H9 (cell line): Measurements from ENCODE around the gene CWC15. TPM values are rescaled to one million over a fixed set of nuclear protein-coding genes. Genes with fewer than 3 reads are reported as not detected.

Experiments used
- DNase-seq: peaks from one replicate; pipeline ENCODE4 v3.0.0-alpha.2; 2017
- H2AFZ ChIP-seq: one replicate; pipeline ENCODE4 v1.6.1; 2013; ENCODE audit warnings: mild to moderate bottlenecking, low read length, control low read depth, moderate library complexity
- H2AK5ac ChIP-seq: 2 replicates; pipeline ENCODE4 v1.6.1; 2013; ENCODE audit warnings: low read length, control low read depth, mixed read lengths; ENCODE audit not compliant: insufficient read length
- H2BK120ac ChIP-seq: one replicate; pipeline ENCODE4 v1.6.1; 2013; ENCODE audit warnings: low read depth, mild to moderate bottlenecking, low read length, control low read depth, inconsistent platforms; ENCODE audit not compliant: poor library complexity, severe bottlenecking
- H2BK12ac ChIP-seq: 2 replicates; pipeline ENCODE4 v1.6.1; 2013; ENCODE audit warnings: low read length, control low read depth, mixed read lengths, low read depth; ENCODE audit not compliant: insufficient read length
- H2BK15ac ChIP-seq: 2 replicates; pipeline ENCODE4 v1.6.1; 2013; ENCODE audit warnings: low read depth, low read length, control low read depth
- H2BK20ac ChIP-seq: one replicate; pipeline ENCODE4 v1.6.1; 2013; ENCODE audit warnings: low read depth, mild to moderate bottlenecking, low read length, control low read depth, inconsistent platforms; ENCODE audit not compliant: poor library complexity, severe bottlenecking
- H2BK5ac ChIP-seq: 2 replicates; pipeline ENCODE4 v1.6.1; 2013; ENCODE audit warnings: low read length, control low read depth, mixed read lengths; ENCODE audit not compliant: insufficient read length
- H3K14ac ChIP-seq: 2 replicates; pipeline ENCODE4 v1.6.1; 2013; ENCODE audit warnings: low read length, control low read depth; ENCODE audit not compliant: insufficient read depth
- H3K18ac ChIP-seq: 2 replicates; pipeline ENCODE4 v1.6.1; 2013; ENCODE audit warnings: low read depth, mild to moderate bottlenecking, mixed read lengths, low read length, control low read depth; ENCODE audit not compliant: insufficient read length
- H3K23ac ChIP-seq: 2 replicates; pipeline ENCODE4 v1.6.1; 2013; ENCODE audit warnings: low read length, control low read depth, mixed read lengths, low read depth; ENCODE audit not compliant: insufficient read length
- H3K23me2 ChIP-seq: 2 replicates; pipeline ENCODE4 v1.6.1; 2013; ENCODE audit warnings: low read depth, mild to moderate bottlenecking, mixed read lengths, low read length, control low read depth; ENCODE audit not compliant: insufficient read length, poor library complexity, severe bottlenecking
- H3K27ac ChIP-seq: 2 replicates; pipeline ENCODE4 v1.5.1; 2013; ENCODE audit warnings: low read length, control low read depth, mixed read lengths, low read depth; ENCODE audit not compliant: insufficient read length
- H3K27me3 ChIP-seq: 2 replicates; pipeline ENCODE4 v1.6.1; 2013; ENCODE audit warnings: low read length, control low read depth, inconsistent platforms; ENCODE audit not compliant: insufficient read depth
- H3K4ac ChIP-seq: 2 replicates; pipeline ENCODE4 v1.6.1; 2013; ENCODE audit warnings: low read depth, mild to moderate bottlenecking, control low read depth, inconsistent platforms, low read length, moderate library complexity
- H3K4me1 ChIP-seq: 2 replicates; pipeline ENCODE4 v1.6.1; 2013; ENCODE audit warnings: low read length, control low read depth, inconsistent platforms; ENCODE audit not compliant: insufficient read depth
- H3K4me2 ChIP-seq: 2 replicates; pipeline ENCODE4 v1.6.1; 2013; ENCODE audit warnings: low read length, control low read depth, mixed read lengths; ENCODE audit not compliant: insufficient read length, insufficient read depth
- H3K56ac ChIP-seq: 2 replicates; pipeline ENCODE4 v1.6.1; 2013; ENCODE audit warnings: low read depth, mild to moderate bottlenecking, mixed read lengths, low read length, control low read depth; ENCODE audit not compliant: insufficient read length
- H3K79me1 ChIP-seq: 2 replicates; pipeline ENCODE4 v1.6.1; 2013; ENCODE audit warnings: low read depth, mild to moderate bottlenecking, moderate library complexity, low read length, control low read depth, inconsistent platforms; ENCODE audit not compliant: insufficient read depth, poor library complexity, severe bottlenecking
- H3K79me2 ChIP-seq: 2 replicates; pipeline ENCODE4 v1.6.1; 2013; ENCODE audit warnings: low read length, control low read depth, inconsistent platforms; ENCODE audit not compliant: insufficient read depth
- H3K9ac ChIP-seq: 2 replicates; pipeline ENCODE4 v1.6.1; 2013; ENCODE audit warnings: low read length, control low read depth, mixed read lengths; ENCODE audit not compliant: insufficient read length; ENCODE audit errors: extremely low read depth
- H3K9me3 ChIP-seq: one replicate; pipeline ENCODE4 v1.6.1; 2013; ENCODE audit warnings: low read depth, low read length, inconsistent platforms; ENCODE audit not compliant: control insufficient read depth
- H3T11ph ChIP-seq: one replicate; pipeline ENCODE4 v1.6.1; 2013; ENCODE audit warnings: mild to moderate bottlenecking, low read length, control low read depth, inconsistent platforms
- H4K20me1 ChIP-seq: one replicate; pipeline ENCODE4 v1.6.1; 2013; ENCODE audit not compliant: control insufficient read depth, insufficient read length, insufficient read depth
- H4K5ac ChIP-seq: 2 replicates; pipeline ENCODE4 v1.6.1; 2013; ENCODE audit warnings: low read depth, mild to moderate bottlenecking, mixed read lengths, low read length, control low read depth; ENCODE audit not compliant: insufficient read length
- H4K8ac ChIP-seq: replicated peaks from 2 replicates; pipeline ENCODE4 v1.6.1; 2013; ENCODE audit warnings: low read length, control low read depth, mixed read lengths, low read depth; ENCODE audit not compliant: insufficient read length
- H4K91ac ChIP-seq: 2 replicates; pipeline ENCODE4 v1.6.1; 2013; ENCODE audit warnings: low read depth, mild to moderate bottlenecking, moderate library complexity, mixed read lengths, low read length, control low read depth; ENCODE audit not compliant: insufficient read length
- H3K27ac Mint-ChIP-seq, 3 experiments: 2 replicates in 2 of 3; 3 replicates in 1 of 3; pipeline ENCODE4 v1.8.0; 2020 to 2021; ENCODE audit warnings: mixed read lengths in 3 of 3, mild to moderate bottlenecking in 1 of 3, moderate library complexity in 1 of 3
- H3K27me3 Mint-ChIP-seq: 2 replicates; pipeline ENCODE4 v1.8.0; 2021; ENCODE audit warnings: low read depth, mild to moderate bottlenecking, moderate library complexity, mixed read lengths
- H3K36me3 Mint-ChIP-seq, 3 experiments: 2 replicates in 2 of 3; 3 replicates in 1 of 3; pipeline ENCODE4 v1.8.0; 2020 to 2021; ENCODE audit warnings: low read depth in 3 of 3, mixed read lengths in 3 of 3; ENCODE audit not compliant: insufficient read depth in 1 of 3
- H3K4me1 Mint-ChIP-seq, 2 experiments: 2 replicates each; pipeline ENCODE4 v1.8.0; 2020; ENCODE audit warnings: mixed read lengths in 2 of 2
- H3K4me3 Mint-ChIP-seq, 2 experiments: 2 replicates in 1 of 2; 3 replicates in 1 of 2; pipeline ENCODE4 v1.8.0; 2020 to 2021; ENCODE audit warnings: mild to moderate bottlenecking in 2 of 2, mixed read lengths in 2 of 2, moderate library complexity in 1 of 2
- H3K9me3 Mint-ChIP-seq, 2 experiments: 2 replicates in 1 of 2; 3 replicates in 1 of 2; pipeline ENCODE4 v1.8.0; 2020; ENCODE audit warnings: mild to moderate bottlenecking in 2 of 2, mixed read lengths in 2 of 2, moderate library complexity in 1 of 2
- WGBS: extraction: QIAGEN DNeasy Blood & Tissue Kit; methylation state at CpG from one replicate; pipeline ENCODE4 v1.1.7; 2013; ENCODE audit warnings: missing lambda C conversion rate, low lambda C conversion rate, mixed read lengths; ENCODE audit not compliant: insufficient read length; ENCODE audit errors: extremely low coverage; 5-methylcytosine and 5-hydroxymethylcytosine counted together
- total RNA-seq: library from RNA; stranded (reverse); gene quantifications from 2 replicates; pipeline ENCODE4 v1.2.1, GENCODE V29; 2021
- TF ChIP-seq, protein P1 (sequence below): fragments of 200-600 bp; sonication (generic); conservative IDR thresholded peaks from 3 replicates; pipeline ENCODE4 v1.8.0; 2021; ENCODE audit warnings: antibody characterized with exemption, mild to moderate bottlenecking

Gene CWC15
- total RNA-seq, 1 experiment from 2014 or later: 76.9 TPM

DNA sequence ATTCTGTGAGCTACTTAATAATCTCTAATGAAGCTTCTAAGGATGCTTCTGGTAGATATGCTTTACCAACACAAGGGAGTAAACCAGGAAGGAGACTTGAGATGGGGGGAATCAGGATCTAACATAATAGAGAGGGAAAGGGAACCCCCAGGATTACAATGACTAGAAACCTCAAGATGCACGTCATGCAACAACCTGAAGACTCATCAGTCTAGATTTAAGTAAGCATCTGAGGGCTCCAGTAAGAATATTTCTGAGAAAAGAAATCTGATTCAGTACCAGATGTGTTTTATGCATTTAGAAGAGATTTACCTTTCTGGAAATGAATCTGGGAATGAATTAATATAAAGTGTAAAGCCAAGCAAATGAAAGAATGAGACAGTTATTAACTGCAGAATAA, 15.4 kb upstream of the CWC15 start:
- no peaks in the 10 kb centered on the region; a peak in 1 of 7 replicates for H3K36me3 Mint-ChIP-seq
- no peaks in the 10 kb centered on the region for H3K23me2 ChIP-seq
- H3K9me3 Mint-ChIP-seq: peaks cover 0 to 3% of the 10 kb centered on the region in 2 experiments; a peak in 1 of 5 replicates
- no peak overlapping the region for H3K4me3 Mint-ChIP-seq
- no peak overlapping the region for H3K4ac ChIP-seq
- no peak overlapping the region for H4K91ac ChIP-seq
- H3K27ac Mint-ChIP-seq: no peak overlapping the region
- no peak overlapping the region for H3K27ac ChIP-seq
- no peak overlapping the region for H4K5ac ChIP-seq
- H3K4me1 Mint-ChIP-seq: no peaks in the 10 kb centered on the region; a peak in 1 of 4 replicates
- H3K14ac ChIP-seq: no peak overlapping the region
- no peak overlapping the region for H2BK12ac ChIP-seq
- H3K27me3 ChIP-seq: no peaks in the 10 kb centered on the region
- H2BK20ac ChIP-seq: no peak overlapping the region
- no peak for DNase-seq
- H3K79me2 ChIP-seq: no peaks in the 10 kb centered on the region
- no peak overlapping the region for H2BK120ac ChIP-seq
- WGBS: no CpG with 5 or more reads among the region's 1 CpG
- H2BK5ac ChIP-seq: no peak overlapping the region
- H3K79me1 ChIP-seq: no peaks in the 10 kb centered on the region
- H2AK5ac ChIP-seq: no peak overlapping the region
- TF ChIP-seq, protein P1, sequence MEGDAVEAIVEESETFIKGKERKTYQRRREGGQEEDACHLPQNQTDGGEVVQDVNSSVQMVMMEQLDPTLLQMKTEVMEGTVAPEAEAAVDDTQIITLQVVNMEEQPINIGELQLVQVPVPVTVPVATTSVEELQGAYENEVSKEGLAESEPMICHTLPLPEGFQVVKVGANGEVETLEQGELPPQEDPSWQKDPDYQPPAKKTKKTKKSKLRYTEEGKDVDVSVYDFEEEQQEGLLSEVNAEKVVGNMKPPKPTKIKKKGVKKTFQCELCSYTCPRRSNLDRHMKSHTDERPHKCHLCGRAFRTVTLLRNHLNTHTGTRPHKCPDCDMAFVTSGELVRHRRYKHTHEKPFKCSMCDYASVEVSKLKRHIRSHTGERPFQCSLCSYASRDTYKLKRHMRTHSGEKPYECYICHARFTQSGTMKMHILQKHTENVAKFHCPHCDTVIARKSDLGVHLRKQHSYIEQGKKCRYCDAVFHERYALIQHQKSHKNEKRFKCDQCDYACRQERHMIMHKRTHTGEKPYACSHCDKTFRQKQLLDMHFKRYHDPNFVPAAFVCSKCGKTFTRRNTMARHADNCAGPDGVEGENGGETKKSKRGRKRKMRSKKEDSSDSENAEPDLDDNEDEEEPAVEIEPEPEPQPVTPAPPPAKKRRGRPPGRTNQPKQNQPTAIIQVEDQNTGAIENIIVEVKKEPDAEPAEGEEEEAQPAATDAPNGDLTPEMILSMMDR: no peak
- H3K18ac ChIP-seq: no peak overlapping the region
- H3K56ac ChIP-seq: no peak overlapping the region
- H3K27me3 Mint-ChIP-seq: peaks cover 40% of the 10 kb centered on the region
- H2AFZ ChIP-seq: no peak overlapping the region
- no peak overlapping the region for H3K23ac ChIP-seq
- H3T11ph ChIP-seq: no peak overlapping the region
- H4K8ac ChIP-seq: no peak overlapping the region
- no peak overlapping the region for H3K9ac ChIP-seq
- no peaks in the 10 kb centered on the region for H3K9me3 ChIP-seq
- no peaks in the 10 kb centered on the region for H4K20me1 ChIP-seq
- no peak overlapping the region for H3K4me2 ChIP-seq
- H2BK15ac ChIP-seq: no peak overlapping the region
- H3K4me1 ChIP-seq: no peaks in the 10 kb centered on the region
